GM12892 (cell line): ENCODE measurements around the gene CBX5.

ENCODE experiments used
- POLR2A ChIP-seq: IDR thresholded peaks from 2 replicates; pipeline ENCODE4 v1.6.1; 2011; ENCODE audit warnings: low read depth, low read length, control low read depth
- POLR2AphosphoS5 ChIP-seq: IDR thresholded peaks from 2 replicates; pipeline ENCODE4 v1.6.1; 2011; ENCODE audit warnings: low read depth, low read length, control low read depth
- TAF1 ChIP-seq: IDR thresholded peaks from 2 replicates; pipeline ENCODE4 v1.6.1; 2011; ENCODE audit warnings: low read depth, mild to moderate bottlenecking, control low read depth, low read length, borderline replicate concordance

GRCh38 chr12:54282949-54283593, 3.1 kb upstream of the CBX5 start:
- TF ChIP-seq POLR2AphosphoS5 (peak; percentile 13), POLR2A (peak; percentile 65), TAF1 (no peak)
